Right lung (tissue), 5 donors: ENCODE measurements around the gene TFPI. TPM values are rescaled to one million over a fixed set of nuclear protein-coding genes. Genes with fewer than 3 reads are reported as not detected.
A peak's percentile ranks its signal among the peaks of the same experiment; 100 is the strongest.

Experiments used
- DNase-seq, 2 donors: peaks; one replicate each; pipeline ENCODE4 v3.0.0-alpha.2; 2013
- polyA plus RNA-seq, 5 donors: library from polyadenylated mRNA; unstranded; fragments of 120-200 nt; gene quantifications; one replicate each; pipeline versions ENCODE4 v1.2.1 to v1.2.3, GENCODE V29; 2013; ENCODE audit warnings: inconsistent platforms in 1 of 5, low replicate concordance in 1 of 5; ENCODE audit not compliant: insufficient read length in 5 of 5, insufficient read depth in 1 of 5

TFPI gene
- polyA plus RNA-seq, 5 donors = 111 to 203 (median 181) TPM

- DNase-seq = no peak
These were observed 130.1 kb downstream of the TFPI start for GRCh38 chr2:187424146-187424545.

GRCh38 chr2:187422282-187422681 lies 132.0 kb downstream of the TFPI start:
- DNase-seq = no peak

GRCh38 chr2:187421519-187421918 lies 132.7 kb downstream of the TFPI start:
- no peak for DNase-seq

DNA sequence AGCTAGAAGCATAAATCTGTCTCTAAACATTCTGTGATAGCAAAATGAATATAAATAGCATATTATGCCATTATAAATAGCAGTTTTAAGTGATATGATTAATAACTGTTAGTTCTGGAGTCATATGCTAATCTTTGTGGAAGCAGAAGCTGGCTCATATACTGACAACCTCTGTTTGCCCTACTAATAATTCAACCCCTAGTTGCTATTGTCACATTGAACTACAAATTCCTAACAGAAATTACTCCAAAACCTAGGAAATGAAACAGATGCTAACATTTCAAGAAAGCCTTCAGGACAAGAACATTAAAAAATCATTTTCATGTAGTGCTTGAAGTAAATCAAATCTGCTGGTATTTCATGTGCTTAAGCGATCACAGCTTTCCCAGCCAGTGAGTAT lies 134.4 kb downstream of the TFPI start:
- DNase-seq = peak in 1 of 2 donors; percentile 11

DNA sequence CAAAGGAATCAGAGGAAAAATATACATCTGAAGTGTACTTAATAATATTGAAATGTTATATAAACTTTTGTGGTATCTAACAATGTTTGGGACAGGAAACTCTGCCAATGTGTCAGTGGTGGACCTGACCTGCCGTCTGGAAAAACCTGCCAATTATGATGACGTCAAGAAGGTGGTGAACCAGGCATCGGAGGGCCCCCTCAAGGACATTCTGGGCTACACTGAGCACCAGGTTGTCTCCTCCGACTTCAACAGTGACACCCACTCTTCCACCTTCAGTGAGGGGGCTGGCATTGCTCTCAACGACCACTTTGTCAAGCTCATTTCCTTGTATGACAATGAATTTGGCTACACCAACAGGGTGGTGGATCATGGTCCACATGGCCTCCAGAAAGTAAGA lies 138.8 kb downstream of the TFPI start:
- no peak for DNase-seq

Other genes starting within 250 kb of the TFPI start
- 100 to 1,000 TPM; 115 to 158 (median 149) TPM for gene CALCRL, start 106.2 kb downstream of the TFPI start, polyA plus RNA-seq